Stimulated activated CD8-positive, alpha-beta memory T cell treated with anti-CD3 and anti-CD28 coated beads, Interleukin-12 subunit alpha, Interleukin-12 subunit beta, amount 100 ng/mL, for 4 hours (primary cell): Measurements from ENCODE around the gene NBPF3.
A peak's percentile ranks its signal among the peaks of the same experiment; 100 is the strongest.
"Not testable (repeated sequence)": the region's sequence is repeated elsewhere in the genome, so short reads cannot be mapped to it uniquely, and the experiment has no call there.

Experiments used
- DNase-seq: peaks from one replicate; pipeline ENCODE4 v3.0.0-alpha.2; 2020; ENCODE audit warnings: low read depth

The NBPF3 gene

GRCh38 chr1:21439721-21440629 is at the start of gene NBPF3:
TSS of gene NBPF3 (plus strand) at chr1:21440137. CDS start at chr1:21445087, 4,950 bp downstream.
- DNase-seq, result peak; percentile 74

GRCh38 chr1:21391497-21391896 is 48.4 kb upstream of the NBPF3 start:
- no peak for DNase-seq

GRCh38 chr1:21392587-21393263 is 47.2 kb upstream of the NBPF3 start:
- DNase-seq, result no peak

GRCh38 chr1:21396516-21396915 is 43.4 kb upstream of the NBPF3 start:
- DNase-seq, result no peak

- DNase-seq, result no peak
Measured at GRCh38 chr1:21397813-21398188, 42.1 kb upstream of the NBPF3 start.

- not testable (repeated sequence) for DNase-seq
Measured at GRCh38 chr1:21401726-21402346, 38.1 kb upstream of the NBPF3 start.

GRCh38 chr1:21406659-21407058 is 33.3 kb upstream of the NBPF3 start:
- DNase-seq, result no peak

- not testable (repeated sequence) for DNase-seq
Measured at GRCh38 chr1:21409897-21410296, 30.0 kb upstream of the NBPF3 start.

GRCh38 chr1:21414015-21414414 is 25.9 kb upstream of the NBPF3 start:
- DNase-seq, result no peak

- DNase-seq, result not testable (repeated sequence)
Measured at GRCh38 chr1:21420378-21420777, 19.6 kb upstream of the NBPF3 start.

GRCh38 chr1:21421307-21421706 is 18.6 kb upstream of the NBPF3 start:
- DNase-seq, result not testable (repeated sequence)

- not testable (repeated sequence) for DNase-seq
Measured at GRCh38 chr1:21427798-21428480, 12.0 kb upstream of the NBPF3 start.

- not testable (repeated sequence) for DNase-seq
Measured at GRCh38 chr1:21428481-21429073, 11.4 kb upstream of the NBPF3 start.

GRCh38 chr1:21429210-21429609 is 10.7 kb upstream of the NBPF3 start:
- DNase-seq, result not testable (repeated sequence)

- DNase-seq, result not testable (repeated sequence)
Measured at GRCh38 chr1:21430875-21431274, 9.1 kb upstream of the NBPF3 start.

- DNase-seq, result no peak
Measured at GRCh38 chr1:21434394-21434793, 5.5 kb upstream of the NBPF3 start.

GRCh38 chr1:21435646-21436487 is 4.1 kb upstream of the NBPF3 start:
- no peak for DNase-seq

- DNase-seq, result no peak
Measured at GRCh38 chr1:21436488-21437340, 3.2 kb upstream of the NBPF3 start.

GRCh38 chr1:21437341-21437640 is 2.6 kb upstream of the NBPF3 start:
- no peak for DNase-seq
